ENCODE results near the gene HOXC5. TPM values are rescaled to one million over a fixed set of nuclear protein-coding genes. Genes with fewer than 3 reads are reported as not detected.
A peak's percentile ranks its signal among the peaks of the same experiment; 100 is the strongest.

HOXC5 gene
- total RNA-seq, 2 donors from 2014 or later, result not detected

DNA sequence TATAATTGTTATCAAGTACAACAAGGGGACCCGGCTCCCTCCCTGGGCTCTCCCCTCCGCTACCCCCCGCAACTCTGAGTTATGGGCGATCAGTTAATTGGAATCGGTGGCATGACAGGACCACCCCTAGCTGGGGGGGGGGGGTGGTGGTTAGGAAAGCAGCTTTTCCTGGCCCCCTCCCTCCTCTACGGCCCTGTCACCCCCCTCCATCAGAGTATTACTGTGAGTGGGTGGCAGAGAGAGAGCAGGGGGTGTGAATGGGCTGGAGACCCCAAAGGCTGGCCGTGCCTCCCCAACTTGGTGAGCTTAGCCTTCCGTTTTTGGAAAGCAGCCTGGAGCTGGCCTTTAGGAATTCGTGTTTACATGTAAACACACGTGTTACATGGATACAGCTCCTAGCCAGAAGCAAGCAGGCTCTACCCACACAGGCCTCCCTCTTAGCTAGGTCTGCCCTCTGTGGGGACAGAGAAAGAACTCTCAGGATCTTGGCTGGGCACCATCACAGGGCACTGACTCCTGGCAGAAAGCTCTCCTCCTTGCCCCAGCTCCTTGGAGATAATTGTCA, 19.7 kb downstream of the HOXC5 start:
- no peak for DNase-seq
- intact Hi-C loops (cut with DNase I), result no loop called here
- no peak for ATAC-seq

DNA sequence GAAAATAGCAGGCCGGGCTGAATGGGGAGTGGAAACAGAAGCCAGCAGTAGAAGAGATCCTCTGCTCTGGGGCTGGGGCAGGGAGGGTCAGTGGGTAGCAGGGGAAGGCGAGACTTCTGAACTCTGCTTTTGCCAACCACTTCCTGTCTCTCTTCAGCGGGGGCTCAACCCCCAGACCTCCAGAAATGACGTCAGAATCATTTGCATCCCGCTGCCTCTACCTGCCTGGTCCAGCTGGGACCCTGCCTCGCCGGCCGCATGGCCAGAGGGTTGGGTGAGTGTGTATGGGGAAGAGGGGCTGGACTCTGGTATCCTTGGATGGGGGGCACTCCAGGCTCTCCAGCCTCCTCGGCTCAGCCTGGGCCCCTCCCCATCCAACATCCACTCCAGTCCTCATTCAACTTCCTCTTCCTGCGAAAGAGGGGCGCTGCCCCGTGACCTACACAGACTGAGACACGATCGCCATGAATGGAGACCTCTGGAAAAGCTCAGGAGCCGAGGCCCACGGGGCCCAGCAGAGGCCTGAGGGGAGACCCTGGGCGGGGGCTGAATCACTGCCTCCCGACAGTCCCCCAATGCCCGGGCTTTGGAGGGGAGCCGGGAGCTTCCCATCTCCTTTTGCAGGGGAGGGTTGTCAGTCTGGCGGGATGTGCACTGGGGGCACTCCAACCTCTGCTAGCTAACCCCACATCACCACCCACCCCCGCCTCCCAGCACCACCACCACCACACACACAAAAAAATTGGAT, 20.3 kb downstream of the HOXC5 start:
- intact Hi-C loops (cut with DNase I), result no loop called here
- no peak for DNase-seq
- ATAC-seq, result peak; percentile 38 to 60

DNA sequence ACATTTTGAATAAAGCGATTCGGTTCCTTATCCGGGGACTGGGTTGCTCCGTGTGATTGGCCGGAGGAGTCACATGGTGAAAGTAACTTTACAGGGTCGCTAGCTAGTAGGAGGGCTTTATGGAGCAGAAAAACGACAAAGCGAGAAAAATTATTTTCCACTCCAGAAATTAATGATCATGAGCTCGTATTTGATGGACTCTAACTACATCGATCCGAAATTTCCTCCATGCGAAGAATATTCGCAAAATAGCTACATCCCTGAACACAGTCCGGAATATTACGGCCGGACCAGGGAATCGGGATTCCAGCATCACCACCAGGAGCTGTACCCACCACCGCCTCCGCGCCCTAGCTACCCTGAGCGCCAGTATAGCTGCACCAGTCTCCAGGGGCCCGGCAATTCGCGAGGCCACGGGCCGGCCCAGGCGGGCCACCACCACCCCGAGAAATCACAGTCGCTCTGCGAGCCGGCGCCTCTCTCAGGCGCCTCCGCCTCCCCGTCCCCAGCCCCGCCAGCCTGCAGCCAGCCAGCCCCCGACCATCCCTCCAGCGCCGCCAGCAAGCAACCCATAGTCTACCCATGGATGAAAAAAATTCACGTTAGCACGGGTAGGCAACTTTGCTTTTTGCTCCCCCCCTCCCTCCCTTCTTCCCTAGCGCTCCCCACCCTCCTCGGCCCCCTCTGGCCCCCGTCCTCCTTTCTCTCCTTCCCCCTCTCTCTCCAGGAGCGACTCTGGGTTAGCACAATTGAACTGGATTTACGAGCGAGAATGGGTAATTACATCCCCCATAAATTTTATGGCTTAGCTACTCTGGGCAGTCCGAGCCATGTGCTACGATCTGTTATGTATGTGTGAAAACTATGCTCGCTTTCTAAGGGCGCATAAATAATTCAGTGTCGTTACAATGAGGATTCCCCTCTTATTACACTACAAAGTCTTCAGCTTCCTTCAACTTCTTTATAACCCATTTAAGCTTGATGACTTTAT, 21.2 kb downstream of the HOXC5 start, which contains the start of gene HOXC4:
HOXC4 (plus strand) TSS at position 85 of the 991 bp plus-strand sequence; CDS start at position 173, 88 bp downstream.
- DNase-seq, result no peak
- intact Hi-C loops (cut with DNase I), result no loop called here
- ATAC-seq, result peak; percentile 78 to 85

DNA sequence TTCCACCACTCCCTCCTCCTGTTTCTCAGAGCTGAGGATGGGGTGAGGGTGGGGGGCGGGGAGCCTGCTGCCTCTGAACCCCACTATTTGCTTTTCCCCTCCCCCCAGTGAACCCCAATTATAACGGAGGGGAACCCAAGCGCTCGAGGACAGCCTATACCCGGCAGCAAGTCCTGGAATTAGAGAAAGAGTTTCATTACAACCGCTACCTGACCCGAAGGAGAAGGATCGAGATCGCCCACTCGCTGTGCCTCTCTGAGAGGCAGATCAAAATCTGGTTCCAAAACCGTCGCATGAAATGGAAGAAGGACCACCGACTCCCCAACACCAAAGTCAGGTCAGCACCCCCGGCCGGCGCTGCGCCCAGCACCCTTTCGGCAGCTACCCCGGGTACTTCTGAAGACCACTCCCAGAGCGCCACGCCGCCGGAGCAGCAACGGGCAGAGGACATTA, 21.9 kb downstream of the HOXC5 start:
- DNase-seq, result no peak
- ATAC-seq, result no peak
- intact Hi-C loops (cut with DNase I), result no loop called here

DNA sequence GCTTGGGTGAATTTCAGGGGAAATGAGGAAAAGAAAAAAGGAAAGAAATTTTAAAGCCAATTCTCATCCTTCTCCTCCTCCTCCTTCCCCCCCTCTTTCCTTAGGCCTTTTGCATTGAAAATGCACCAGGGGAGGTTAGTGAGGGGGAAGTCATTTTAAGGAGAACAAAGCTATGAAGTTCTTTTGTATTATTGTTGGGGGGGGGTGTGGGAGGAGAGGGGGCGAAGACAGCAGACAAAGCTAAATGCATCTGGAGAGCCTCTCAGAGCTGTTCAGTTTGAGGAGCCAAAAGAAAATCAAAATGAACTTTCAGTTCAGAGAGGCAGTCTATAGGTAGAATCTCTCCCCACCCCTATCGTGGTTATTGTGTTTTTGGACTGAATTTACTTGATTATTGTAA, 22.7 kb downstream of the HOXC5 start:
- DNase-seq, result no peak
- intact Hi-C loops (cut with DNase I), result no loop called here
- no peak for ATAC-seq

DNA sequence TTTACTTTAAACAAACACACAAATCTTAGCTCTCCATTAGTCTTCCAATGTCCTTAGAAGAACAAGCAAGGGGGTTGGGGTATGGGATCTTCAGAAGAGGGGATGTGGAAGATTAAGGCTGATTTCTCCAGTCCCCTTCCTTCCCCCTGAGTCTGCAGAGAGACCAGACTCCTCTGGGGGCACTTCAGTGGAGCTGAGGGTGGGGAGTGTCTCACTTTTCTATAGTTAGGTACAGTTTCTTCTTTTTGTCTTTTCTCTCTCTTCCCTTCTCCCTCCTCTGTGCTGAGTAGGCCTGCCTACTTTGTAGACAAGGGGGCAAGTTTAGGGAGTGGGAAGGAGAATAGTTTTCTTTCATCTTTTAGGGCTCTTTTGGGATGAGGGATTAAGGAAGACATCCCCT, 23.3 kb downstream of the HOXC5 start:
- DNase-seq (no peak), ATAC-seq (no peak)
- intact Hi-C loops (cut with DNase I), result no loop called here

DNA sequence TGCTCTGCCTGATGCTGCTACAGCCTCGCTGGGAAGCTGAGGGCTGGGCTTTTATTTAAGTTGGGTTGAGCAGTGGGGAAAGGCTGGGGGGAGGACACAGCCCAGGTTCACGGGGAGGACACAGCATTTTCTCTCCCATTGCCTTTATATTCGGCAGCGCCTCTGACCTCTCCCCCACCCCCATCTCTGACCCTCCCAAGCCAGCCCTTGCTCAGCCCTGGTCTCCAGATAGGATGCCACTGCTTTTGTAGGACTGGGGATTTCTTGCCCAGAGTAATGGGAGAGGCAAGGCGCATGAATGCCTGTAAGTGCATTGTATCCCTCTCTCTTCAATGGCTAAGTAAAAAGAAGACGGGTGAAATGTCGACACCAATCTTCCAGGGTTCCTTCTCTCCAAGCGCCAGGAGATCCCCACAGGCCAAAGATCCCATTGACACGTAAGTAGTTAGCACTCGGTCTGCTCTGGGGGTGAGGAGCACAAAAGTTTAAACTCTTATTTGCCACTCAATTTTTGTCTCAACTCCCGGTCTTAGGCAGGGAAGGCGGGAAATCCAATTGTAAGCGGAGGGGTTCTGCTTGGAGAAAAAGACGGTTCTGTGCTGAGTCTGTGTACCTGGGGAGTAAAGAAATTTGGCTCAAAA, 25.4 kb downstream of the HOXC5 start:
- intact Hi-C loops (cut with DNase I), result no loop called here
- ATAC-seq, result no peak
- no peak for DNase-seq

DNA sequence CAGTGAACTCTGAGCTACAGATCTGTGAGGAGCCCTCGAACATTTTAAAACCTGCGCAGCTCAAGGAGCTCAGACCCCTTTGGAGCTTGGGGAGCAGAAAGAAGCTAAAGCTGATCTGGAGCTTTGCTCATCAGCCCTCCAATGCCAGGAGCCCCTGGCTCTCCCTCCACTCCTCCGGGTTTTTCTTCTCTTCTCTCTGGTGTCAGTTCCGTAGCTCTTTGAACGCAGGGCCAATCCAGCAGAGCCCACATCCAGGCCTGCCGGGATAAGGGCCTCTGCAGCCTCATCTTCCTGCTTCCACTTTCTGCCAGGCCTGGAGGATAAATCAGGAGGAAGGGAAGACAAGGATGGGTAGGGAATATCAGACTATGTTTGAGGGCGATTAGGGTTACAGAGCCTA, 26.8 kb downstream of the HOXC5 start:
- ATAC-seq (no peak), DNase-seq (no peak)
- intact Hi-C loops (cut with DNase I), result no loop called here

DNA sequence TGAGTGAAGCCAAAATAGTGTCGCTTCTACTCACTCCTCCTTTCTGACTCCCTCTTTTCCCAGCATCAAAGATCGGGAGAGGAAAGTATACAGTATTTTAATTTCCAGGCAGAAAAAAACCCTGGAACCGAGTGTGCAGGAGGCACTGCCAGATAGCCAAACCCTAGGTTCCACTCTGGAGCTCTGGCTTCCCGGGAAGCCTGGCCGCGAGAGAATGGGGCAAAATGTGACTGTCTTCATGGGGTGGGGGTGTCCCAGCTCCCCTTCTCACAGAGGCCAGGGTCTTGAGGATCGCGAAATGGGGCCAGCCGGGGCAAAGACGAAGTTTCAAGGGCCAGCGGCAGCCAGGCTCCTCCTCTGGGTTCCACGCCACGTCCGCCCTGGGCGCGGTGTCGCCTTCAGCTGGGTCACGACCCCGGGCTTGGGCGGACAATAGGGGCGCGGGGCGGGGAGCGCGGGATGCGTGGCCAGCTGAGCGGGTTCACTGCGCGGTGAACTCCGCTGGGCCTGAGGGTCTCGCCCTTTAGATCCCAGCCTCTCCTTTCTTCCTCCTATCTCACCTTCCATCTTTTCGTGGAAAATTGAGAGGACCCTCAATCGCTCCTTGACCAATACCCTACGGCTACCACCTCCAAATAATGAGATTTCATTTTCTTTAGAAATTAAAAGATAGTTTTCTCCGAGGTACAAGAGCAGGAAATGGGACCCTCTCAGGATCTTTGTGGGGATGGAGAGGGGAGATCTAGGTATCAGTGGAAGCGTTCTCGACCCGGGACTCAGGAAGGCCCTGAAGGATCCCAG, 27.5 kb downstream of the HOXC5 start:
- no peak for ATAC-seq
- intact Hi-C loops (cut with DNase I), result no loop called here
- no peak for DNase-seq

DNA sequence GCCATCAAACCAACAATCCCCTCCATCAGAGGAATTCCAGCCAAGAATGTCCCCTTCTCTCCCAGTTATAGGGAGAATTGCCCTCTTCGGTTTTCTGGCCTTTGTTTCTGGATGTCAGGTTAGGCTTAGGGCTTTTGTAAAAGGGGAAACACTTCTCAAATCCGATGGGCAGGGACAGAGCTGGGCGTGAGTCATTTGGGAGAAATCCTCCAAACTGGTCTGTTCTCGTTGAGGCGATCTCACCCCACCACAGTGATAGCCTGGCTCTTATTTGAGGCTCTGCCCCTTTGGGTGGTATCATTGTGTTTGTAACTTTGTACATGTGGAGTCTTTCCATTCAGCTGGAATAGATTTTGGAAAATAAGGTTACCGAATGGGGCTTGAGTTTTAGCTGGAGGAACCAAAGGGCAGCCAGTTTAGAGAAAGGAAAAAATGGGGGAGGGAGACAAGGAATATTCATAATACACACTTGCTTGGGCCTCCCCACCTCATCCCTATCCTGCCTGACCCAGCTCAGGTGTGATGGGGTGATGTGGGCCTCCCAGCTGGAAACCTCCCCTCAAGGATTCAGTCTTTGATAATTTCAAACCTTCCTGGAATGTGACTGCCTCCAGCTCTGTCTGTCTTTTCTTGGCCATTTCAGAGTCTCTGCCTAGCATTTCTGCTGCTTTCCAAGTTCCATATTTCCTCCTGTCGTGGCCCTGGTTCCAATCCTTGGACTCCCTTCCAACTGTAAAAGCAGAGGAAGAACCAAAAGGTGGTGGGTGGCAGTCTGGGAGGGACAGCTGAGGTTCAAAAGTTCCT, 28.3 kb downstream of the HOXC5 start:
- no peak for DNase-seq
- intact Hi-C loops (cut with DNase I), result no loop called here
- no peak for ATAC-seq

DNA sequence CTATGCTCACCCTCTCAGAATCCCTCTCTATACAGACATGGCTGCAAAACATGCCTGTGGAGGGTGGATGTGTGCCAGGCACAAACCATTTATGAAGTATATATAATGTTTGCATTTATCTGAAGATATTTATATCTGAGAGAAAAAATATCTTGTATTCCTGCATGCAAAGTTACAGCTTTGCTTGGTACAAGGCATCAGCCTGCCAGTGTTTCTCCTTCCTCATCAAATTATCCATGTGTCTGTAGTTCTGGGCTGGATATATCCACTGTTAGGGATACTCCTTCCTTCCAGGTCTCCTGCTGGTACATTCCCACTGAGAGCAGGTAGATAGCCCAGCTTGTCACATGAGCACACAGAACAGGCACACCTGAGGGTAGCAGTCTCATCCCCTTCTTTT, 32.8 kb downstream of the HOXC5 start:
- no peak for ATAC-seq
- no peak for DNase-seq
- intact Hi-C loops (cut with DNase I), result no loop called here

DNA sequence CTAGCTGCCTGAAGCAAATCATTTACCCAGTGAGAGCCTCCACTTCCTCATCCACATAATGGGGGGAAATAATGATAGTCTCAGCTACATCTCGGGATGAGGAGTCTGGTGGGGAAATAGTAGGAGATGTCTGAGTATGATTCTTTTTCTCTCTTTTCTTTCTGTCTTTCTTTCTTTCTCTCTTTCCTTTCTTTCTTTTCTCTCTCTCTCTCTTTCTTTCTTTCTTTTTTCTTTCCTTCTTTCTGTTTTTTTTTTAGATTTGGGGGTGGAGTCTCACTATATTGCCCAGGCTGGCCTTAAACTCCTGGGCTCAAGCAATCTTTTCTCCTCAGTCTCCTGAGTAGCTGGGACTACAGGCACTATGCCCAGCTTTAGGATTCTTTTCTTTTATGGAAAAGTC, 33.6 kb downstream of the HOXC5 start:
- intact Hi-C loops (cut with DNase I), result no loop called here
- ATAC-seq (no peak), DNase-seq (no peak)

DNA sequence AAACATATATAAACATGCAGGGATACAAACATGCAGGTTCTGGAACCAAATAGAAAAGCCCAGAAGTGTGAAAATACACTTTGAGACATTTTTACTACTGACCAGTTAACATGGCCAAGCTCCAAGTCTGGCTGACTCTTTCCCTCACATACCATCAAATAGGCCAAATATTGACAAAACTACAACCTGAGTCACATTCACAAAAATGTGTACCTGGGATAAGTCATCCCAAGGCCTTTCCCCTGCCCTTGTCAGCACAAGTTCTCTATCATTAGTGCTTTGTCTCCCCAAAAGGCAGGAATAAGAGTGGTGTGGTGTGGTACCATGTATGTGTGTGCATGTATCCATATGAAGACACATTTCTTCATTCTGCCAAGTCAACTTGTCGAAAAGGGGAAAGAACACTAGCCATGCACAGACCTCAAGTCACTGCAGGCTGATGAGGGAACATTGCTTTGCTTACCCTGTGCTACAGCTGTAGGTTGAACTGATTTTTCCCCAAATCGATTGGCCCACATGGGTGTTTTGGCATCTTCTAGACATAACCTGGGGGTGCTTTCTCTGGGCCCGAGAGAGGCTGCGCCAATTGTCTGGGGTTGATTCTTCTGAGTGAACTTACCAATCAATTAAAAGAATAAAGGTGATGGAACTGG, 35.7 kb downstream of the HOXC5 start:
- intact Hi-C loops (cut with DNase I), result no loop called here
- ATAC-seq (no peak), DNase-seq (no peak)

DNA sequence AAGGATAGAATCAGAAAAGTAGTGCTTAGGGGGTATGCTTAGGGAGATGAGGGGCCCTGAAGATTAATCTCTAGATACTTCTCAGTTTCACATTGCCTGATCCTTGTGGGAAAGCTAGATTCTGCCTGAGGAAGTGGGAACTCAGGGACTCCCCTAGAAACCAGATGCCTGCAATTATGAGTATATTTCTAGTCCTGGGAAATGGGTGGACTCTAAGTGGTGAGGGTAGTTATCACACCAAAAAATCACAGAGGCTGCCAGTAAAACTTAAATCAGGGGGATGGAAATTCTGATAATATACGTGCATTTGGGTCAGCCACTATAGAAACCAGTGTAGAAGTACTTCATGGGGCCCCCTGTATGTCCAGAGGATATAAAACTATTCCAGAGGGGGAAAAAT, 39.1 kb downstream of the HOXC5 start:
- intact Hi-C loops (cut with DNase I), result no loop called here
- no peak for DNase-seq
- ATAC-seq, result no peak

DNA sequence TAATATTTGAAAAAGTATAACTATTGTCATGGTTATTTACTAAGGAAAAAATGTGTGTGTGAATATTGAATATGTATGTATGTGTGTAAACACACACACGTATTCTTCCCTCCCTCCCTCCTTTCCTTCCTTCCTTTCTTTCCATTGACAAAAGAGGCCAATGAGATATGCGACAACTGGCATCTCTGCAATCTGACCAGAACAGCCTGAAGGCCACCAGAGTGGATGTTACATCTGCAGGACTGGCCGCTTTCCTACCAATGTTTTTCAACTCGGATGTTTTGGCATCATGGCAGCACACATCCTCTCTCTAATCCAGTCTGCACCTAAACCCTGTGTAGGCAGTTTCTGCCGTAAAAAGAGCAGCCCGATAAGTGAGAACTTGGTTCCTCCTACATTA, 41.5 kb downstream of the HOXC5 start:
- DNase-seq, result no peak
- intact Hi-C loops (cut with DNase I), result no loop called here
- no peak for ATAC-seq

DNA sequence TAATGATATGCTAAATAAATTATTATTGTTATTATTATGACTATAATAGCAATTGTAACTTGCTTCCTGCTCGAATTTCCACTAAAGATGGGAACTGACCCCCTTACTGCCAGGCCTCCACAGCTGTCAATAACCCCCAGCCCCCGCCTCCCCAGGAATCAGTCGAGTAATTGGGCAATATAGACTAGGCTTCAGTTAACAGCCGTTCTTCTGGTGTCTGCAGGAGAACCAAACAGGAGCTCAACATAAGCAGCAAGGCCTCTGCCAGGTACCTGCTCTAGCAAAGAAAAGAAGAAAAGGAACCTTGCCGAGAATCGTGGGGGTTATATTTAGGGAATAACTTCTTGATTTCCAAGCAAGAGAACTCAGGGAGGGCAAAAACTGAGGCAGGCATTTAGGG, 42.6 kb downstream of the HOXC5 start:
- intact Hi-C loops (cut with DNase I), result no loop called here
- ATAC-seq (no peak), DNase-seq (no peak)

DNA sequence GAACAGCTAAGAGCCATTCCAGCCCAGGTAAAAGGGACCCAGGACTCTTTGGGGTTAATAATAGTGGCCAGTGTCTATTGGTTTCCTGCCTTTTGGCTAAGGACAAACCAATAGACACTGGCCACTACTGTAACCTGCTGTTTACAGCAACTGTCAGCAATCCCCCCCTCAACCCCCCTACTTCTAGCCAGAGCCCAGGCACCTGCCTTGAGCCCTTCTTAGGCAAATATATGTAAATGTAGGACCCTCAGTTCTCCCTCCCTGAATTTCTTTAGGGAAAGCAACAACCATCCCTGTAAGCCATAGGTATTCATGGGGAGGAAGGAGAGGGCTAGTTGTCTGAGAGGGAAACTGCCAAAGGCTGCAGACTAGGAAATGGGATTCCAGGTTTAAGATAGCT, 43.1 kb downstream of the HOXC5 start:
- DNase-seq (no peak), ATAC-seq (no peak)
- intact Hi-C loops (cut with DNase I), result no loop called here

All from left cardiac atrium (tissue), 4 donors.